Fibroblast of lung (primary cell): ENCODE results near the gene SNX30.

Experiments
- CTCF ChIP-seq, 2 donors: IDR thresholded peaks in 1 of 2; conservative IDR thresholded peaks in 1 of 2; 1 replicate in 1 of 2; 2 replicates in 1 of 2; pipeline ENCODE4 v1.5.1; 2011 to 2012; ENCODE audit warnings: low read length in 2 of 2, control low read depth in 1 of 2, inconsistent platforms in 1 of 2, low read depth in 1 of 2, mild to moderate bottlenecking in 1 of 2
- EZH2 ChIP-seq: IDR thresholded peaks from 2 replicates; pipeline ENCODE4 v1.5.1; 2012; ENCODE audit warnings: low read length, control low read depth, mild to moderate bottlenecking; ENCODE audit errors: missing control alignments

- TF ChIP-seq CTCF (conservative IDR thresholded peaks at IDR 0.05 in 1 of 2, IDR thresholded peaks at IDR 0.05 in 1 of 2; ENCODE audit: low read depth in 1 of 2, low read length in 2 of 2) (no peak), EZH2 (no peak)
These were observed 42.1 kb downstream of the SNX30 start for GRCh38 chr9:112792670-112793069.
